H1 (cell line): Measurements from ENCODE around the gene ZSCAN1.

Experiments
- ASH2L ChIP-seq: fragments of 200-600, 300-600 bp; sonication (generic); IDR thresholded peaks from one replicate; pipeline ENCODE4 v1.7.1; 2017; ENCODE audit warnings: low read length
- EGR1 ChIP-seq: IDR thresholded peaks from 2 replicates; pipeline ENCODE4 v1.6.1; 2011; ENCODE audit warnings: low read depth, low read length, borderline replicate concordance
- EZH2 ChIP-seq: fragments of 200-600 bp; sonication (generic); IDR thresholded peaks from 2 replicates; pipeline ENCODE4 v1.7.1; 2012; ENCODE audit warnings: low read depth, mild to moderate bottlenecking, moderate library complexity, low read length, inconsistent platforms; ENCODE audit not compliant: severe bottlenecking
- HDAC2 ChIP-seq, 2 experiments: fragments of 300-600 bp in 1 of 2; sonication (generic) in 1 of 2; IDR thresholded peaks; 2 replicates each; pipeline ENCODE4 v1.6.1; 2011 to 2012; ENCODE audit warnings: low read depth in 2 of 2, low read length in 2 of 2, mild to moderate bottlenecking in 2 of 2, moderate library complexity in 2 of 2, borderline replicate concordance in 1 of 2, inconsistent platforms in 1 of 2
- JUN ChIP-seq: IDR thresholded peaks from 2 replicates; pipeline ENCODE4 v1.6.1; 2011; ENCODE audit warnings: low read depth, mild to moderate bottlenecking, improper control_type of control experiment, low read length
- JUND ChIP-seq: IDR thresholded peaks from 2 replicates; pipeline ENCODE4 v1.6.1; 2011; ENCODE audit warnings: mild to moderate bottlenecking, improper control_type of control experiment, low read length
- POLR2A ChIP-seq, 2 experiments: IDR thresholded peaks; 1 replicate in 1 of 2; 2 replicates in 1 of 2; pipeline ENCODE4 v1.6.1; 2011; ENCODE audit warnings: low read depth in 2 of 2, low read length in 2 of 2, mild to moderate bottlenecking in 2 of 2; ENCODE audit errors: control extremely low read depth in 1 of 2
- POLR2AphosphoS5 ChIP-seq: IDR thresholded peaks from 2 replicates; pipeline ENCODE4 v1.6.1; 2011; ENCODE audit warnings: low read depth, low read length
- SIRT6 ChIP-seq: IDR thresholded peaks from one replicate; pipeline ENCODE4 v1.7.1; 2012; ENCODE audit warnings: low read length, inconsistent platforms
- SP2 ChIP-seq: IDR thresholded peaks from 2 replicates; pipeline ENCODE4 v1.6.1; 2012; ENCODE audit warnings: mild to moderate bottlenecking, low read length, inconsistent platforms
- TAF1 ChIP-seq: IDR thresholded peaks from 2 replicates; pipeline ENCODE4 v1.6.1; 2011; ENCODE audit warnings: mild to moderate bottlenecking, low read depth, low read length
- TF ChIP-seq, protein P1 (sequence below), 3 experiments: IDR thresholded peaks; 1 replicate in 2 of 3; 2 replicates in 1 of 3; pipeline versions ENCODE4 v1.5.1 to v1.6.1; 2011; ENCODE audit warnings: low read length in 3 of 3, mild to moderate bottlenecking in 3 of 3, inconsistent platforms in 2 of 3, low read depth in 1 of 3, moderate library complexity in 1 of 3; ENCODE audit not compliant: insufficient read depth in 1 of 3; ENCODE audit errors: control extremely low read depth in 1 of 3

- TF ChIP-seq EGR1: 0 out of 2 replicates have a peak, but pooled peaks have one; percentile 30
- TF ChIP-seq, protein P1, sequence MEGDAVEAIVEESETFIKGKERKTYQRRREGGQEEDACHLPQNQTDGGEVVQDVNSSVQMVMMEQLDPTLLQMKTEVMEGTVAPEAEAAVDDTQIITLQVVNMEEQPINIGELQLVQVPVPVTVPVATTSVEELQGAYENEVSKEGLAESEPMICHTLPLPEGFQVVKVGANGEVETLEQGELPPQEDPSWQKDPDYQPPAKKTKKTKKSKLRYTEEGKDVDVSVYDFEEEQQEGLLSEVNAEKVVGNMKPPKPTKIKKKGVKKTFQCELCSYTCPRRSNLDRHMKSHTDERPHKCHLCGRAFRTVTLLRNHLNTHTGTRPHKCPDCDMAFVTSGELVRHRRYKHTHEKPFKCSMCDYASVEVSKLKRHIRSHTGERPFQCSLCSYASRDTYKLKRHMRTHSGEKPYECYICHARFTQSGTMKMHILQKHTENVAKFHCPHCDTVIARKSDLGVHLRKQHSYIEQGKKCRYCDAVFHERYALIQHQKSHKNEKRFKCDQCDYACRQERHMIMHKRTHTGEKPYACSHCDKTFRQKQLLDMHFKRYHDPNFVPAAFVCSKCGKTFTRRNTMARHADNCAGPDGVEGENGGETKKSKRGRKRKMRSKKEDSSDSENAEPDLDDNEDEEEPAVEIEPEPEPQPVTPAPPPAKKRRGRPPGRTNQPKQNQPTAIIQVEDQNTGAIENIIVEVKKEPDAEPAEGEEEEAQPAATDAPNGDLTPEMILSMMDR (IDR thresholded peaks at IDR 0.05; ENCODE audit: control extremely low read depth in 1 of 3, insufficient read depth in 1 of 3, low read depth in 1 of 3, low read length in 3 of 3): no peak
- TF ChIP-seq SP2: no peak
- TF ChIP-seq ASH2L: no peak
- no peak for TF ChIP-seq POLR2A (IDR thresholded peaks at IDR 0.05; ENCODE audit: control extremely low read depth in 1 of 2, low read depth in 2 of 2, low read length in 2 of 2)
- no peak for TF ChIP-seq JUN
- TF ChIP-seq SIRT6: no peak
- TF ChIP-seq EZH2: no peak
- no peak for TF ChIP-seq JUND
- TF ChIP-seq HDAC2 (IDR thresholded peaks at IDR 0.05; ENCODE audit: borderline replicate concordance in 1 of 2, low read depth in 2 of 2, low read length in 2 of 2): no peak
- TF ChIP-seq POLR2AphosphoS5: no peak; the same call in 1 of the 2 replicates
- TF ChIP-seq TAF1: no peak
These were observed 610 bp downstream of the ZSCAN1 start for GRCh38 chr19:58034477-58034793.
